OCI-LY7 (cell line): ENCODE data around the gene CREB5.

Source experiments
- CTCF ChIP-seq: fragments of 200-600 bp; sonication (generic); conservative IDR thresholded peaks from 2 replicates; pipeline ENCODE4 v1.5.1; 2014; ENCODE audit warnings: mild to moderate bottlenecking, antibody characterized with exemption, low read length, moderate library complexity, mixed read lengths
- EZH2phosphoT487 ChIP-seq: fragments of 200-600 bp; sonication (generic); IDR thresholded peaks from 2 replicates; pipeline ENCODE4 v1.6.1; 2018; ENCODE audit warnings: low read depth, borderline replicate concordance, mild to moderate bottlenecking, mixed run types, antibody characterized with exemption, low read length, moderate library complexity, mixed read lengths

- no peak for TF ChIP-seq CTCF
- no peak for TF ChIP-seq EZH2phosphoT487
Measured at GRCh38 chr7:28830846-28831245, 418.5 kb downstream of the CREB5 start.
